ENCODE results near the gene FGF18.
"Not testable (repeated sequence)": the region's sequence is repeated elsewhere in the genome, so short reads cannot be mapped to it uniquely, and the experiment has no call there.

The FGF18 gene

DNA sequence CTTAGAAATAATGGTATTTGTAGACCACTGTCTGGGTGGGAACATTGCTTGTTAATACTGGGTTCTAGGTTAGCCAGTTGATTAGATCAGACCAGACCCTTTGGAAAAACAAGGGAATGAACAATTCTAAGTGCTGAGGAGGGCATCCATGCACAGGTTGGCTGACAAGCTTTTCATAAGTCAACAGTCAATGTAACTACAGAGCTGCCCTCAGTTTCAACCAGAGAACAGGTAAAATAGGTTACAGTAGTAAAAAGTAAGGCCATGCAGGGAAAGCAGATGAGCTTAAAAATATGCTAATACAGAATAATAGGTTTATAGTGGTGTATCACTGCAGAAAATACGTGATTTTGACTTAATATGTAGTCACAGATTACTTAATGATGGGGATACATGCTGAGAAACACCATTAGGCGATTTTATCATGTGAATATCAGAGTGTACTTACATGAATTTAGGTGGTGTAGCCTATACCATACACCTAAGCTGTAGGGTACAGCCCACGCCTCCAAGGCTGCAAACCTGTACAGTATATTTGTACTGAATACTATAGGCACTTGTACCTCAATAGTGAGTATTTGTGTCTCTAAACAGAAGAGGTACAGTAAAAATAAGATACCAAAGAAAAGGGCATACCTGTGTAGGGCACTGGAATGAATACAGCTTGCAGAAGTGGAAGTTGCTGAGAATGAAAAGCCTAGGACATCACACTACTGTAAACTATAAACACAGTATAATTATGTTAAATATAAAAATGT is 6.1 kb upstream of the FGF18 start:
- DNase-seq (ENCODE audit: low read depth), result no peak
- H3K4me3 ChIP-seq (ENCODE audit: control insufficient read depth, low read depth, low read length), result no peak overlapping the region
- TF ChIP-seq, protein P1, sequence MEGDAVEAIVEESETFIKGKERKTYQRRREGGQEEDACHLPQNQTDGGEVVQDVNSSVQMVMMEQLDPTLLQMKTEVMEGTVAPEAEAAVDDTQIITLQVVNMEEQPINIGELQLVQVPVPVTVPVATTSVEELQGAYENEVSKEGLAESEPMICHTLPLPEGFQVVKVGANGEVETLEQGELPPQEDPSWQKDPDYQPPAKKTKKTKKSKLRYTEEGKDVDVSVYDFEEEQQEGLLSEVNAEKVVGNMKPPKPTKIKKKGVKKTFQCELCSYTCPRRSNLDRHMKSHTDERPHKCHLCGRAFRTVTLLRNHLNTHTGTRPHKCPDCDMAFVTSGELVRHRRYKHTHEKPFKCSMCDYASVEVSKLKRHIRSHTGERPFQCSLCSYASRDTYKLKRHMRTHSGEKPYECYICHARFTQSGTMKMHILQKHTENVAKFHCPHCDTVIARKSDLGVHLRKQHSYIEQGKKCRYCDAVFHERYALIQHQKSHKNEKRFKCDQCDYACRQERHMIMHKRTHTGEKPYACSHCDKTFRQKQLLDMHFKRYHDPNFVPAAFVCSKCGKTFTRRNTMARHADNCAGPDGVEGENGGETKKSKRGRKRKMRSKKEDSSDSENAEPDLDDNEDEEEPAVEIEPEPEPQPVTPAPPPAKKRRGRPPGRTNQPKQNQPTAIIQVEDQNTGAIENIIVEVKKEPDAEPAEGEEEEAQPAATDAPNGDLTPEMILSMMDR (IDR thresholded peaks at IDR 0.05; ENCODE audit: control insufficient read depth, insufficient read depth, low read depth, low read length, missing control alignments), result no peak

DNA sequence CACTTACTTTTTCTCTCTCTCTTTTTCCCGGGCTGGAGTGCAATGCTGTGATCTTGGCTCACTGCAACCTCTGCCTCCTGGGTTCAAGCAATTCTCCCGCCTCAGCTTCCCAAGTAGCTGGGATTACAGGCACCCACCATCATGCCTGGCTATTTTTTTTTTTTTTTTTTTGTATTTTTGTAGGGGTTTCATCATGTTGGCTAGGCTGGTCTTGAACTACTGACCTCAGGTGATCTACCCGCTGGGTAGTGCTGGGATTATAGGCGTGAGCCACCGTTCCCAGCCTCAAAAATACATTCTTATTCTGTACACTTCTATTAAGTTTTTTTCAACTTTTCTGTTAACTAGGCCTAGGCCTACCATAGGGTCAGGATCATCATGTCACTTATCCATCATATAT is 5.5 kb upstream of the FGF18 start:
- DNase-seq (ENCODE audit: low read depth); H3K4me3 ChIP-seq (ENCODE audit: control insufficient read depth, low read depth, low read length): not testable (repeated sequence)

DNA sequence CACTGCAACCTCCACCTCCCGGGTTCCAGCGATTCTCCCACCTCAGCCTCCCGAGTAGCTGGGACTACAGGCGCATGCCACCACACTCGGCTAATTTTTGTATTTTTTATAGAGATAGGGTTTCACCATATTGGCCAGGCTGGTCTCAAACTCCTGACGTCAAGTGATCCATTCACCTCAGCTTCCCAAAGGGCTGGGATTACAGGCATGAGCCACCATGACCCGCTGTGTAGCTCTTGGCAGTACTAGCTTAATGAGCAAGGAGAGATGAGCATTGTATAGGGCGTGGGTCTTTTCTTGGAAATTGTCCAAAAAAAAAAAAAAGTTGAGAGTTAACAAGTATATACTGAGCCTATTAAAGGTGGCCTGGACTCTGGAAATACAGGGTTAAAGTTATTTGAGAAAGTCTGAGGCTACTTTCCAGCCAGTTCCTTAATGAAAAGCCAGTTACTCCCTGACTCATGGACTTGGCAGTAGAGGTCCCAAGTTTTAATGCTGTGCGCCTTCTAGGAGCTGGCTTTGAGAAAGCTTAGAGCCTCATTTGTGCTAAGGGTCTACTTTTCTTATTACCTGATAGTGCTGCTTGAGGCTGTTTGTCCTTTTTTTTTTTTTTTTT is 4.2 kb upstream of the FGF18 start:
- DNase-seq (ENCODE audit: low read depth), result no peak
- H3K4me3 ChIP-seq (ENCODE audit: control insufficient read depth, low read depth, low read length), result no peak overlapping the region
- TF ChIP-seq, protein P1 (IDR thresholded peaks at IDR 0.05; ENCODE audit: control insufficient read depth, insufficient read depth, low read depth, low read length, missing control alignments), result no peak

DNA sequence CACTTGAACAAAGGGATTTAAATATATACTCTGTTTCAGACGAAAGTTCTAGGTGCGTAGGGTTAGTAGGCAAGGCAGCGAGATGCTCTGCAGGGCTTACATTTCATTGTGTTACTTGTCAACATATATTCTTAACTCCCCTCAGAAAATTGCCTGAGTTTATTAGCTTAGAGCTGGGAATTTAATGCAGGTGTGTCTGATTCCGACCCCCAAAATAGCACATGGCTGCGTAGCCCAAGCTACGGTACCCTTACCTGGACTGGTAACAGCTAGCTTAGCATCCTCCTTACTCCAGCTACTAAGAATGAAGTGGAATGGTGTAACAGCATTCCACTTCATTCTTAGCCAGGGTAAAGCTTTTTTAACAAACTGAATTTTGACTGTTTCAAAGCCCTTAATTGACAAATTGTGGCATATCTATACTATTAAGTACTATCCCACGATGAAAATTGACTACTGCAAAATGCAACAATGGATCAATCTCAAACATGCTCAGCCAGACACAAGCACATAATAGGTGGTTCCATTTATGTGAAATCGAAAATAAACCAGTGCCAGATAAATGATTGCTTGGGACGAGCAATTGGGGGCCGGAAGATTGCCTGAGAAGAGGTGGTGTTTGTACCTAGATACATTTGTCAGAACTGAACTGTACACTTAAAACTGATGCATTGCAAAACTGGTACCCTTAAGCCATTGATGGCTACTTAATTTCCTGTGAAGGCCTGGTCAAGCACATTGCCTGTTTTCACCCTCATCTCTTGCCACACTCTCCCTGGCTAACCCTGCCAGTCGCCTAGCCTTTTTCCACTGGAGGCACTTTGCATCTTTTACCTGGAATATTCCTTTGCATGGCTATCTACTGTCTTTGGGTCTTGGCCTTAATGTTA is 3.0 kb upstream of the FGF18 start:
- DNase-seq (ENCODE audit: low read depth), result no peak
- no peak overlapping the region for H3K4me3 ChIP-seq (ENCODE audit: control insufficient read depth, low read depth, low read length)
- TF ChIP-seq, protein P1 (IDR thresholded peaks at IDR 0.05; ENCODE audit: control insufficient read depth, insufficient read depth, low read depth, low read length, missing control alignments), result no peak

DNA sequence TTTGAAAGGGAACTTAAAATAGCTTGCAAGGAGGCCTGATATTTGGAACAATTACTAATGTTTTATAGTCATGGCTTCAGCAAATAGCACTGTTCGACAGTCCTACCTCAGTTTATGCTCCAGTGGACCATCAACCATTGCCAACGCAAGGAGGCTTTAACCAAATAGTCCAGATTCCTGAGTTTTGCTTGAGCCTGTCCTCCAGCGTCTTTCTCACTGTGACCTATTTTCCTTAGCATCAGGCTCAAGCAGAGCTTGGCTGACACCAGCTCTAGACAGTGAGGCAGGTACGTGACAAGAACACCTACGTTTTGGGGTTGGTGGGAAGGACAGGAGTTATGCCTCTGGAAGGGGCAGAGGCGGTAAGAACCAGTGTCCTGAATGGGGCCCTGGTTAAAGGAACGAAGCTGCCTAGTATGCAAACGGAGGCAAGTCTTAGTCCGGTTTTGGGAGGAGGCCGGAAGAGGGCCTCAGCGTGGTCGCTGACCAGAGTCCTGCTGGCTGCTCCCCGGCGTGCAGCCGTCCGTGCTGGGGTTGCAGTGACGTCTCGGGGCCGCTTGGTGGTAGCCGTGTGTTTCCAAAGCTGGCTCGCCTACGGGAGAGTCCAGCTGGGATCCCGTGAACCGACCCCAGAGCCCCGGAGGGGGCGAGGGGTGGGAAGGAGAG is 998 bp upstream of the FGF18 start:
- peak; percentile 33 for DNase-seq (ENCODE audit: low read depth)
- H3K4me3 ChIP-seq (ENCODE audit: control insufficient read depth, low read depth, low read length), result peak overlapping the region; percentile 48
- TF ChIP-seq, protein P1 (IDR thresholded peaks at IDR 0.05; ENCODE audit: control insufficient read depth, insufficient read depth, low read depth, low read length, missing control alignments), result peak; percentile 96

DNA sequence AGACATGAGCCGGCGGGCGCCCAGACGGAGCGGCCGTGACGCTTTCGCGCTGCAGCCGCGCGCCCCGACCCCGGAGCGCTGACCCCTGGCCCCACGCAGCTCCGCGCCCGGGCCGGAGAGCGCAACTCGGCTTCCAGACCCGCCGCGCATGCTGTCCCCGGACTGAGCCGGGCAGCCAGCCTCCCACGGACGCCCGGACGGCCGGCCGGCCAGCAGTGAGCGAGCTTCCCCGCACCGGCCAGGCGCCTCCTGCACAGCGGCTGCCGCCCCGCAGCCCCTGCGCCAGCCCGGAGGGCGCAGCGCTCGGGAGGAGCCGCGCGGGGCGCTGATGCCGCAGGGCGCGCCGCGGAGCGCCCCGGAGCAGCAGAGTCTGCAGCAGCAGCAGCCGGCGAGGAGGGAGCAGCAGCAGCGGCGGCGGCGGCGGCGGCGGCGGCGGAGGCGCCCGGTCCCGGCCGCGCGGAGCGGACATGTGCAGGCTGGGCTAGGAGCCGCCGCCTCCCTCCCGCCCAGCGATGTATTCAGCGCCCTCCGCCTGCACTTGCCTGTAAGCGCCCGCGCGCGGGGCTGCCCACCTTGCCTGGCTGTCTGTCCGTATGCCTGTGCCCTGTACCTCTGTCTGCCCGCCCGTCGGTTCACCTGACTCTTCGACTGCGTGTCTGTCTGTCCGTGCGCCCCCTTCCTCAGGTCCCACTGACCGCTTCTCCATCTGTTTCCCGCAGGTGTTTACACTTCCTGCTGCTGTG is 412 bp downstream of the FGF18 start:
- TF ChIP-seq, protein P1 (IDR thresholded peaks at IDR 0.05; ENCODE audit: control insufficient read depth, insufficient read depth, low read depth, low read length, missing control alignments), result no peak
- peak overlapping the region; percentile 2; the same call in 1 of the 2 replicates for H3K4me3 ChIP-seq (ENCODE audit: control insufficient read depth, low read depth, low read length)
- no peak for DNase-seq (ENCODE audit: low read depth)
